Cardiac fibroblast (primary cell): ENCODE results near the gene TNIP2.

ENCODE experiments used
- DNase-seq, 2 donors: peaks; one replicate each; pipeline versions ENCODE4 v3.0.0 to v3.0.0-alpha.2; 2010; ENCODE audit warnings: low read depth in 2 of 2
- H3K4me3 ChIP-seq, 2 donors: replicated peaks in 1 of 2; 1 replicate in 1 of 2; 2 replicates in 1 of 2; pipeline ENCODE4 v1.5.1; 2011; ENCODE audit warnings: low read depth in 2 of 2, low read length in 2 of 2, mild to moderate bottlenecking in 2 of 2, moderate library complexity in 1 of 2
- CTCF ChIP-seq: IDR thresholded peaks from one replicate; pipeline ENCODE4 v1.5.1; 2011; ENCODE audit warnings: low read depth, mild to moderate bottlenecking, low read length, inconsistent platforms

TNIP2 gene

GRCh38 chr4:2713337-2713736 is 42.8 kb downstream of the TNIP2 start:
- no peak overlapping the region for H3K4me3 ChIP-seq
- TF ChIP-seq CTCF: no peak
- no peak for DNase-seq

DNA sequence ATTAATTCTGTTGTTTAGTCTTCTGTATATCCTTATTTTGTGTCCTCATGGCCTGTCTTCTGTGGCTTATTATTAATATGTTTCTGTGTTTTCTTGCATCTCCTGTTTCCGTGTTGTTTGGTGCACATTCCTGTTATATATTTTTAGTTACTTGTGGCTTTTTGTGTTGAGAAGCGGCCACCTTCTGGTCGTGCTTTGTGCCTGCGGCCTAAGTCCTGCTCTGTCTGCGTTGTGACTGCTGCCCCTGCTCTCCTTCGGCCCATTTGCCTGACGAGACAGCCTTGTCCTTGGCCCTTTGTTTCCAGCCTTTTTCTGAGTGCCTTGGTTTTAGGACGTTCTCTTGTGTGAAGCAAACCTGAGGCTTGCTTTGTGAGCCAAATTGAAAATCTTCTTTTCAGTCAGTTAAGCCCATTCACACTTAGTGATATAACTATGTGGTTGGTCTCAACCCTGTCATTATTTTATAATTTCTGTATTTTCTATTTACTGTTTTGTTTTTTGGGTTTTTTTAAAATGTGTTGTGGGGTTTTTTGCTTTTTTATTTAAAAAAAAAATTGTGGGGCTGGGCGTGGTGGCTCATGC is 43.8 kb downstream of the TNIP2 start:
- TF ChIP-seq CTCF: peak; percentile 37
- peak; percentile 30 to 47 for DNase-seq
- H3K4me3 ChIP-seq: no peak overlapping the region

DNA sequence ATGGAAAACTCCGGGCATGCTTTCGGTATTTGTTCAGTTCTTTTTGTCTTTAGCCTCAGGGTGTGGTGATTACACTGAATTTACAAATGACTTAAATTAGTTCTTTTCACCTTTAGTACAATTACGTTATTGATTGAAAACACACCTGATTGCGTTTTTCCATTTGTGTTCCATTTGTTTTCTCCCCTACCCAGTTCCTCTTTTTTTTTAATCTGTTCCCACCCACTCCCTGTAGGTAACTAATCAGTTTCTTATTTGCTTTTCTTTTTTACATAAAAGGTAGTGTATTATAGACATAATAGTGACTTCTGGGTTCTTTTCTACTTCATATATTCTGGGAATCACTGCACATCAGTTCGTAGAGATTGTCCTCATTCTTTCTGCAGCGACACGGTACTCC is 53.4 kb downstream of the TNIP2 start:
- DNase-seq: no peak
- no peak for TF ChIP-seq CTCF
- H3K4me3 ChIP-seq: no peak overlapping the region

GRCh38 chr4:2702361-2702760 is 53.8 kb downstream of the TNIP2 start:
- no peak for DNase-seq
- TF ChIP-seq CTCF: no peak
- no peak overlapping the region for H3K4me3 ChIP-seq

- H3K4me3 ChIP-seq: no peak overlapping the region
- DNase-seq: no peak
- no peak for TF ChIP-seq CTCF
Measured at GRCh38 chr4:2700031-2700430, 56.1 kb downstream of the TNIP2 start.

- DNase-seq: no peak
Measured at GRCh38 chr4:2699534-2699933, 56.6 kb downstream of the TNIP2 start.

More at GRCh38 chr4:2699534-2699933, 56.6 kb downstream of the TNIP2 start:
- no peak overlapping the region for H3K4me3 ChIP-seq
- no peak for TF ChIP-seq CTCF
